Chondrocyte (in vitro differentiated cells): Measurements from ENCODE around the gene HS3ST3B1. TPM values are rescaled to one million over a fixed set of nuclear protein-coding genes. Genes with fewer than 3 reads are reported as not detected.

Experiments
- DNase-seq: peaks from one replicate; pipeline ENCODE4 v3.0.0; 2021; ENCODE audit warnings: mixed read lengths, low spot score
- H3K27ac Mint-ChIP-seq: one replicate; pipeline ENCODE4 v1.8.0; 2021; ENCODE audit warnings: mild to moderate bottlenecking, moderate library complexity, mixed read lengths; ENCODE audit not compliant: unreplicated experiment
- H3K27me3 Mint-ChIP-seq: 2 replicates; pipeline ENCODE4 v1.8.0; 2021; ENCODE audit warnings: low read depth, mixed read lengths
- H3K36me3 Mint-ChIP-seq: 2 replicates; pipeline ENCODE4 v1.8.0; 2021; ENCODE audit warnings: low read depth, mixed read lengths
- H3K4me1 Mint-ChIP-seq: 2 replicates; pipeline ENCODE4 v1.8.0; 2021; ENCODE audit warnings: low read depth, mild to moderate bottlenecking, mixed read lengths
- H3K4me3 Mint-ChIP-seq: one replicate; pipeline ENCODE4 v1.8.0; 2021; ENCODE audit warnings: mild to moderate bottlenecking, moderate library complexity, mixed read lengths; ENCODE audit not compliant: unreplicated experiment
- H3K9me3 Mint-ChIP-seq: 2 replicates; pipeline ENCODE4 v1.8.0; 2021; ENCODE audit warnings: low read depth, mixed read lengths
- CTCF ChIP-seq: fragments of 200-600 bp; sonication (generic); IDR thresholded peaks from 2 replicates; pipeline ENCODE4 v1.5.0; 2021; ENCODE audit warnings: antibody characterized with exemption, mild to moderate bottlenecking, moderate library complexity
- total RNA-seq: library from RNA; stranded (reverse); gene quantifications from 3 replicates; pipeline ENCODE4 v1.2.1, GENCODE V29; 2021

Gene HS3ST3B1
- total RNA-seq, 1 donor from 2014 or later, result 27.1 TPM

GRCh38 chr17:14361470-14361869 is 60.6 kb downstream of the HS3ST3B1 start:
- H3K9me3 Mint-ChIP-seq, result no peaks in the 10 kb centered on the region
- H3K27ac Mint-ChIP-seq, result no peak overlapping the region
- no peak for TF ChIP-seq CTCF
- H3K4me3 Mint-ChIP-seq, result no peak overlapping the region
- DNase-seq, result no peak
- no peaks in the 10 kb centered on the region for H3K36me3 Mint-ChIP-seq
- H3K4me1 Mint-ChIP-seq, result no peaks in the 10 kb centered on the region
- H3K27me3 Mint-ChIP-seq, result no peaks in the 10 kb centered on the region

- DNase-seq, result no peak
- TF ChIP-seq CTCF, result no peak
- Mint-ChIP-seq H3K36me3 (no peaks in the 10 kb centered on the region), H3K4me1 (no peaks in the 10 kb centered on the region), H3K9me3 (no peaks in the 10 kb centered on the region), H3K27ac (no peak overlapping the region), H3K27me3 (no peaks in the 10 kb centered on the region), H3K4me3 (no peak overlapping the region)
Observed at GRCh38 chr17:14361945-14362508, 61.1 kb downstream of the HS3ST3B1 start.

GRCh38 chr17:14366199-14366598 is 65.3 kb downstream of the HS3ST3B1 start:
- Mint-ChIP-seq H3K9me3 (no peaks in the 10 kb centered on the region), H3K36me3 (no peaks in the 10 kb centered on the region), H3K4me1 (no peaks in the 10 kb centered on the region), H3K4me3 (no peak overlapping the region), H3K27me3 (no peaks in the 10 kb centered on the region), H3K27ac (no peak overlapping the region)
- no peak for TF ChIP-seq CTCF
- no peak for DNase-seq

- H3K27me3 Mint-ChIP-seq, result no peaks in the 10 kb centered on the region
- DNase-seq, result no peak
- no peaks in the 10 kb centered on the region for H3K36me3 Mint-ChIP-seq
- H3K4me3 Mint-ChIP-seq, result no peak overlapping the region
- TF ChIP-seq CTCF, result no peak
- no peaks in the 10 kb centered on the region for H3K9me3 Mint-ChIP-seq
- no peak overlapping the region for H3K27ac Mint-ChIP-seq
- peaks cover 11% of the 10 kb centered on the region for H3K4me1 Mint-ChIP-seq
Observed at GRCh38 chr17:14372461-14372860, 71.6 kb downstream of the HS3ST3B1 start.

GRCh38 chr17:14372905-14373613 is 72.2 kb downstream of the HS3ST3B1 start:
- no peak overlapping the region for H3K27ac Mint-ChIP-seq
- no peaks in the 10 kb centered on the region for H3K9me3 Mint-ChIP-seq
- no peak for DNase-seq
- H3K27me3 Mint-ChIP-seq, result no peaks in the 10 kb centered on the region
- no peak overlapping the region for H3K4me3 Mint-ChIP-seq
- TF ChIP-seq CTCF, result no peak
- H3K36me3 Mint-ChIP-seq, result no peaks in the 10 kb centered on the region
- H3K4me1 Mint-ChIP-seq, result peaks cover 11% of the 10 kb centered on the region
